ENCODE measurements around the gene TCF4.

TCF4 gene

GRCh38 chr18:55433140-55433539, 154.9 kb downstream of the TCF4 start:
- no peak for FAIRE-seq

- no peak for FAIRE-seq
Observed at GRCh38 chr18:55432307-55433040, 155.5 kb downstream of the TCF4 start.

GRCh38 chr18:55430026-55430425, 158.0 kb downstream of the TCF4 start:
- FAIRE-seq, result no peak

- FAIRE-seq, result no peak
Observed at GRCh38 chr18:55427951-55428350, 160.0 kb downstream of the TCF4 start.

- no peak for FAIRE-seq
Observed at GRCh38 chr18:55425698-55426097, 162.3 kb downstream of the TCF4 start.

GRCh38 chr18:55422456-55423180, 165.4 kb downstream of the TCF4 start:
- FAIRE-seq, result peak; percentile 74

GRCh38 chr18:55421615-55422419, 166.2 kb downstream of the TCF4 start:
- no peak for FAIRE-seq

- peak; percentile 88 for FAIRE-seq
Observed at GRCh38 chr18:55421308-55421614, 166.7 kb downstream of the TCF4 start.

GRCh38 chr18:55420665-55421307, 167.2 kb downstream of the TCF4 start:
- no peak for FAIRE-seq

GRCh38 chr18:55419947-55420664, 167.9 kb downstream of the TCF4 start:
- no peak for FAIRE-seq

- FAIRE-seq, result no peak
Observed at GRCh38 chr18:55419132-55419946, 168.7 kb downstream of the TCF4 start.

- FAIRE-seq, result peak; percentile 65
Observed at GRCh38 chr18:55418439-55418838, 169.6 kb downstream of the TCF4 start.

GRCh38 chr18:55416791-55417190, 171.2 kb downstream of the TCF4 start:
- no peak for FAIRE-seq

GRCh38 chr18:55415258-55415871, 172.6 kb downstream of the TCF4 start:
- peak; percentile 93 for FAIRE-seq

GRCh38 chr18:55414475-55414874, 173.5 kb downstream of the TCF4 start:
- no peak for FAIRE-seq

GRCh38 chr18:55413474-55413873, 174.5 kb downstream of the TCF4 start:
- FAIRE-seq, result no peak

- FAIRE-seq, result no peak
Observed at GRCh38 chr18:55407774-55408535, 180.0 kb downstream of the TCF4 start.

- no peak for FAIRE-seq
Observed at GRCh38 chr18:55407191-55407590, 180.8 kb downstream of the TCF4 start.

- FAIRE-seq, result no peak
Observed at GRCh38 chr18:55406451-55406991, 181.5 kb downstream of the TCF4 start.

GRCh38 chr18:55405893-55406406, 182.0 kb downstream of the TCF4 start:
- peak; percentile 74 for FAIRE-seq
